B cell (primary cell): ENCODE data around the gene SCN4B. TPM values are rescaled to one million over a fixed set of nuclear protein-coding genes. Genes with fewer than 3 reads are reported as not detected.

Source experiments
- ATAC-seq: fragments of 200-7000 bp; cut with Tn5 transposase; one replicate; pipeline ENCODE4 v1.10.0; 2021; ENCODE audit warnings: low read depth, mild to moderate bottlenecking, moderate number of reproducible peaks, moderate library complexity
- CTCF ChIA-PET: fragments of 350-600 bp; sonication (Branson Sonifier 250); formaldehyde crosslinking; loops from one replicate; lab custom pipeline; 2021; ENCODE audit warnings: antibody characterized with exemption, inconsistent platforms; lab: Charles Lee
- POLR2A ChIA-PET: fragments of 350-600 bp; sonication (Branson Sonifier 250); formaldehyde crosslinking; loops from one replicate; lab custom pipeline; 2021; ENCODE audit warnings: antibody characterized with exemption; lab: Charles Lee
- DNase-seq: peaks from one replicate; pipeline ENCODE4 v3.0.0; 2013
- H2AFZ ChIP-seq: 2 replicates; pipeline ENCODE4 v1.6.1; 2012; ENCODE audit warnings: mild to moderate bottlenecking, low read depth, low read length; ENCODE audit not compliant: insufficient read depth, poor library complexity, severe bottlenecking
- H3K27ac ChIP-seq, 2 donors: 1 replicate in 1 of 2; 2 replicates in 1 of 2; pipeline ENCODE4 v1.5.1; 2012 to 2013; ENCODE audit warnings: low read length in 2 of 2, mild to moderate bottlenecking in 2 of 2, moderate library complexity in 1 of 2
- H3K27me3 ChIP-seq, 4 experiments: fragments of 200-600 bp in 1 of 4; sonication (generic) in 1 of 4; replicated peaks in 1 of 4; 1 replicate in 2 of 4; 2 replicates in 2 of 4; pipeline versions ENCODE4 v1.6.1 to v1.7.0; 2013 to 2016; ENCODE audit warnings: low read length in 3 of 4, mild to moderate bottlenecking in 2 of 4, mixed read lengths in 1 of 4, moderate library complexity in 1 of 4; ENCODE audit not compliant: insufficient read depth in 4 of 4, control insufficient read depth in 3 of 4; ENCODE audit errors: control extremely low read depth in 1 of 4
- H3K36me3 ChIP-seq, 2 experiments: replicated peaks in 1 of 2; 1 replicate in 1 of 2; 2 replicates in 1 of 2; pipeline versions ENCODE4 v1.6.1 to v1.7.1; 2013; ENCODE audit warnings: low read length in 1 of 2; ENCODE audit not compliant: insufficient read depth in 2 of 2, control insufficient read depth in 1 of 2; ENCODE audit errors: control extremely low read depth in 1 of 2, extremely low read depth in 1 of 2
- H3K4me1 ChIP-seq, 2 donors: fragments of 200-600 bp in 1 of 2; sonication (generic) in 1 of 2; 1 replicate in 1 of 2; 2 replicates in 1 of 2; pipeline versions ENCODE4 v1.5.1 to v1.6.1; 2013 to 2017; ENCODE audit warnings: low read length in 2 of 2; ENCODE audit not compliant: control insufficient read depth in 2 of 2, insufficient read depth in 2 of 2
- H3K4me2 ChIP-seq: replicated peaks from 2 replicates; pipeline ENCODE3; 2012; ENCODE audit warnings: mild to moderate bottlenecking, low read depth, low read length; ENCODE audit not compliant: poor library complexity, severe bottlenecking
- H3K4me3 ChIP-seq, 5 experiments: fragments of 200-600 bp in 1 of 5; sonication (generic) in 1 of 5; 1 replicate in 3 of 5; 2 replicates in 2 of 5; pipeline versions ENCODE4 v1.5.1 to v1.7.0; 2011 to 2016; ENCODE audit warnings: low read length in 4 of 5, mild to moderate bottlenecking in 4 of 5, low read depth in 2 of 5, control low read depth in 1 of 5, moderate library complexity in 1 of 5; ENCODE audit not compliant: insufficient read depth in 1 of 5; ENCODE audit errors: control extremely low read depth in 1 of 5, extremely low read depth in 1 of 5
- H3K79me2 ChIP-seq: fragments of 200-600 bp; sonication (generic); one replicate; pipeline ENCODE4 v1.6.0; 2016; ENCODE audit warnings: low read length; ENCODE audit not compliant: control insufficient read depth, insufficient read depth
- H3K9ac ChIP-seq: fragments of 200-600 bp; sonication (generic); 2 replicates; pipeline ENCODE4 v1.6.1; 2017; ENCODE audit warnings: mild to moderate bottlenecking, low read length, moderate library complexity
- H3K9me3 ChIP-seq, 3 donors: one replicate each; pipeline versions ENCODE4 v1.6.1 to v1.7.1; 2013; ENCODE audit warnings: low read length in 2 of 3; ENCODE audit not compliant: control insufficient read depth in 2 of 3, insufficient read depth in 1 of 3; ENCODE audit errors: control extremely low read depth in 1 of 3
- H4K20me1 ChIP-seq: 2 replicates; pipeline ENCODE4 v1.6.0; 2012; ENCODE audit warnings: mild to moderate bottlenecking, low read length; ENCODE audit not compliant: insufficient read depth, control insufficient read depth, poor library complexity, severe bottlenecking
- H3K27ac Mint-ChIP-seq: one replicate; pipeline ENCODE4 v1.8.0; 2021; ENCODE audit warnings: mixed read lengths
- H3K27me3 Mint-ChIP-seq: one replicate; pipeline ENCODE4 v1.8.0; 2021; ENCODE audit warnings: mixed read lengths
- H3K4me1 Mint-ChIP-seq: one replicate; pipeline ENCODE4 v1.8.0; 2021; ENCODE audit warnings: mixed read lengths
- H3K4me3 Mint-ChIP-seq: one replicate; pipeline ENCODE4 v1.8.0; 2021; ENCODE audit warnings: mixed read lengths
- H3K9me3 Mint-ChIP-seq: one replicate; pipeline ENCODE4 v1.8.0; 2022; ENCODE audit warnings: mixed read lengths; ENCODE audit not compliant: insufficient read depth
- EZH2 ChIP-seq: IDR thresholded peaks from 2 replicates; pipeline ENCODE4 v1.6.1; 2012; ENCODE audit warnings: borderline replicate concordance, low read depth, mild to moderate bottlenecking, moderate library complexity, low read length; ENCODE audit not compliant: insufficient read depth, poor library complexity, severe bottlenecking
- WGBS: methylation state at CpG from one replicate; pipeline ENCODE4 v1.1.5; 2013; ENCODE audit warnings: missing lambda C conversion rate; ENCODE audit not compliant: insufficient coverage; 5-methylcytosine and 5-hydroxymethylcytosine counted together
- intact Hi-C: fragments of 100-400 bp; cut with micrococcal nuclease; formaldehyde crosslinking; loops from one replicate; pipeline ENCODE4 v1.10.0; 2022
- polyA plus RNA-seq: library from polyadenylated mRNA; depleted of rRNA; stranded (reverse); fragments of >200 nt; gene quantifications from 2 replicates; pipeline ENCODE4 v1.2.3, GENCODE V29; 2012
- total RNA-seq, 2 donors: library from RNA; stranded (reverse); fragments of 120-200 nt in 1 of 2; gene quantifications; 1 replicate in 1 of 2; 2 replicates in 1 of 2; pipeline versions ENCODE4 v1.2.3 to v1.2.4, GENCODE V29; 2013 to 2022
- TF ChIP-seq, protein P1 (sequence below): fragments of 200-600 bp; IDR thresholded peaks from one replicate; pipeline ENCODE4 v1.8.0; 2022; ENCODE audit warnings: antibody characterized with exemption, mild to moderate bottlenecking

The SCN4B gene
- total and polyA plus RNA-seq, 2 donors (not counting 1 experiment from before 2014, with no cell fraction given): not detected

DNA sequence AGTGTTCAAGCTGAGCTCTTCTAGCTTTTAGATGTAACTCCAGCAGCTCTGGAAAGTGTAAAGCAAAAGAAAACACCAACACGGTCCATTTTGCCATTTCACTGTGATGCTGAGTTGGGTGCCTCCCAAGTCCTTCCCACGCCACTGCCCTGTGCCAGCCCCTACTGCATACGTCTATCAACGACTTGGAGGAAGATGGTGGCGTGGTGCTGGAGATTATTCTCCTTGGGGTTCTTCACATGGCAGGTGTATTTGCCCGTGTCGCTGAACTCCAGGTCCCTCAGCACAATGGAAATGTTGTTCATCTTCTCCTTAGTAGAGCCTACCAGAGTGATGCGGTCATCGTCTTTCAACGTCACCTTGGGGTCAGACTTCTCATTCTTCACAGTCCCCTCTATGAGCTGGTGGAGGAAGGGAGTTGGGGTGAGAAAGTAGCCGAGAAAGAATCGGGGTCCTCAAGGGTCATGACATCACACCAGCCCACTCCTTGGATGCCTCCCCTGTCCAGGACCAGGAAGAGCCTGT, 8.9 kb downstream of the SCN4B start:
- Mint-ChIP-seq H3K9me3 (no peaks in the 10 kb centered on the region), H3K27me3 (peaks cover 79% of the 10 kb centered on the region), H3K4me1 (peaks cover 7% of the 10 kb centered on the region), H3K27ac (no peak overlapping the region), H3K4me3 (no peak overlapping the region)
- no peak overlapping the region for H3K4me2 ChIP-seq
- 89% methylated on average over 7 of the region's 12 CpGs for WGBS
- H3K4me1 ChIP-seq: peaks cover 0 to 6% of the 10 kb centered on the region in 2 donors
- no peak overlapping the region for H2AFZ ChIP-seq
- no peaks in the 10 kb centered on the region for H3K36me3 ChIP-seq
- ChIA-PET POLR2A (no interaction called here), CTCF (interaction anchor here (0.8 to 8.7 kb wide), 10 partner anchors 9 to 345 kb away, joined by 3 to 96 read pairs (median 4); partner anchors contain the start of gene SCN4B)
- peaks cover 0 to 67% (median 23%) of the 10 kb centered on the region in 4 experiments for H3K27me3 ChIP-seq
- intact Hi-C loops: loop anchor here (2.0 kb wide), 2 partner anchors 147 to 467 kb away; no protein-coding TSS in a partner anchor
- no peak overlapping the region for H3K27ac ChIP-seq
- no peak overlapping the region for H3K9ac ChIP-seq
- no peak overlapping the region for H3K4me3 ChIP-seq
- H3K79me2 ChIP-seq: no peaks in the 10 kb centered on the region
- no peaks in the 10 kb centered on the region for H4K20me1 ChIP-seq
- DNase-seq: no peak
- H3K9me3 ChIP-seq: no peaks in the 10 kb centered on the region
- no peak for ATAC-seq
- TF ChIP-seq EZH2: no peak
- TF ChIP-seq, protein P1, sequence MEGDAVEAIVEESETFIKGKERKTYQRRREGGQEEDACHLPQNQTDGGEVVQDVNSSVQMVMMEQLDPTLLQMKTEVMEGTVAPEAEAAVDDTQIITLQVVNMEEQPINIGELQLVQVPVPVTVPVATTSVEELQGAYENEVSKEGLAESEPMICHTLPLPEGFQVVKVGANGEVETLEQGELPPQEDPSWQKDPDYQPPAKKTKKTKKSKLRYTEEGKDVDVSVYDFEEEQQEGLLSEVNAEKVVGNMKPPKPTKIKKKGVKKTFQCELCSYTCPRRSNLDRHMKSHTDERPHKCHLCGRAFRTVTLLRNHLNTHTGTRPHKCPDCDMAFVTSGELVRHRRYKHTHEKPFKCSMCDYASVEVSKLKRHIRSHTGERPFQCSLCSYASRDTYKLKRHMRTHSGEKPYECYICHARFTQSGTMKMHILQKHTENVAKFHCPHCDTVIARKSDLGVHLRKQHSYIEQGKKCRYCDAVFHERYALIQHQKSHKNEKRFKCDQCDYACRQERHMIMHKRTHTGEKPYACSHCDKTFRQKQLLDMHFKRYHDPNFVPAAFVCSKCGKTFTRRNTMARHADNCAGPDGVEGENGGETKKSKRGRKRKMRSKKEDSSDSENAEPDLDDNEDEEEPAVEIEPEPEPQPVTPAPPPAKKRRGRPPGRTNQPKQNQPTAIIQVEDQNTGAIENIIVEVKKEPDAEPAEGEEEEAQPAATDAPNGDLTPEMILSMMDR: no peak

DNA sequence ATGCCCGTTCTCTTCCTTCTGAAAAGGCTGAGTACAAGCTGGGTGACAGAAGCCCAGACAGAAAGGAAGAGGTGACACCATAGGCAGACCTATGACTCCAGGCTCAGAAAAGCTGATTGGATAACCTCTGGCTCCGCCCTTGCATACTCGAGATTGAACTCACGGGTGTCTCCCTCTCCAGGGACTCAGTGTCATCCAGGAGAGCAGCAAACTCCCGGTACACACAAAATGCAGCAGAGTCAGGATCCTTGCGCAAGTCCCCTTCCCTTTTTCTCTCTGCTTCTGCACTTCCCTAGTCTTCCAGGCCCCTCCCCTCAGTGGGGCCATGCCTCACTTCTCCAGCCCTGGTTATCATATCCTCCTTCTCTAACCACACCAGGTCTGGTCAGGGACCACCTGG, 9.8 kb downstream of the SCN4B start:
- intact Hi-C loops: no loop called here
- H2AFZ ChIP-seq: peak overlapping the region; percentile 7
- H3K4me1 Mint-ChIP-seq: peaks cover 7% of the 10 kb centered on the region
- ChIA-PET CTCF (interaction anchor here (0.9 to 8.7 kb wide), 6 partner anchors 9 to 346 kb away, joined by 3 to 96 read pairs (median 4); no protein-coding TSS in a partner anchor), POLR2A (no interaction called here)
- TF ChIP-seq EZH2: no peak
- TF ChIP-seq, protein P1: no peak
- H3K4me2 ChIP-seq: no peak overlapping the region
- no peak overlapping the region for H3K4me3 Mint-ChIP-seq
- H3K27ac ChIP-seq: no peak overlapping the region
- peaks cover 75% of the 10 kb centered on the region for H3K27me3 Mint-ChIP-seq
- no peaks in the 10 kb centered on the region for H4K20me1 ChIP-seq
- H3K4me3 ChIP-seq: no peak overlapping the region
- no peaks in the 10 kb centered on the region for H3K36me3 ChIP-seq
- H3K79me2 ChIP-seq: no peaks in the 10 kb centered on the region
- WGBS: 27% methylated on average over 6 of the region's 6 CpGs
- no peak overlapping the region for H3K27ac Mint-ChIP-seq
- DNase-seq (no peak), ATAC-seq (no peak)
- H3K9me3 ChIP-seq: no peaks in the 10 kb centered on the region
- no peaks in the 10 kb centered on the region for H3K9me3 Mint-ChIP-seq
- peaks cover 0 to 60% (median 23%) of the 10 kb centered on the region in 4 experiments for H3K27me3 ChIP-seq
- H3K4me1 ChIP-seq: peaks cover 0 to 6% of the 10 kb centered on the region in 2 donors
- H3K9ac ChIP-seq: no peak overlapping the region
